Activated T-cell treated with anti-CD3 and anti-CD28 coated beads, Interleukin-2, amount 50 U/mL, for 1 hour (primary cell): Measurements from ENCODE around the gene ZNF385D.
"Not testable (repeated sequence)": the region's sequence is repeated elsewhere in the genome, so short reads cannot be mapped to it uniquely, and the experiment has no call there.

ENCODE experiments used
- DNase-seq: peaks from one replicate; pipeline ENCODE4 v3.0.0-alpha.2; 2020

The ZNF385D gene

GRCh38 chr3:21502656-21503055 is 248.4 kb downstream of the ZNF385D start:
- no peak for DNase-seq

- DNase-seq, result no peak
Observed at GRCh38 chr3:21500834-21501233, 250.2 kb downstream of the ZNF385D start.

GRCh38 chr3:21490671-21491070 is 260.3 kb downstream of the ZNF385D start:
- DNase-seq, result not testable (repeated sequence)

- DNase-seq, result no peak
Observed at GRCh38 chr3:21487520-21487919, 263.5 kb downstream of the ZNF385D start.

- not testable (repeated sequence) for DNase-seq
Observed at GRCh38 chr3:21486024-21486935, 264.7 kb downstream of the ZNF385D start.

GRCh38 chr3:21484828-21485144 is 266.2 kb downstream of the ZNF385D start:
- no peak for DNase-seq

GRCh38 chr3:21484057-21484827 is 266.8 kb downstream of the ZNF385D start:
- DNase-seq, result no peak

GRCh38 chr3:21481991-21482390 is 269.0 kb downstream of the ZNF385D start:
- no peak for DNase-seq

GRCh38 chr3:21477541-21478288 is 273.3 kb downstream of the ZNF385D start:
- DNase-seq, result no peak

GRCh38 chr3:21466476-21466875 is 284.5 kb downstream of the ZNF385D start:
- no peak for DNase-seq

- no peak for DNase-seq
Observed at GRCh38 chr3:21464746-21465145, 286.3 kb downstream of the ZNF385D start.

- no peak for DNase-seq
Observed at GRCh38 chr3:21463319-21463718, 287.7 kb downstream of the ZNF385D start.

GRCh38 chr3:21462141-21462540 is 288.9 kb downstream of the ZNF385D start:
- DNase-seq, result no peak

GRCh38 chr3:21457084-21457483 is 293.9 kb downstream of the ZNF385D start:
- DNase-seq, result no peak

- DNase-seq, result no peak
Observed at GRCh38 chr3:21449738-21450137, 301.3 kb downstream of the ZNF385D start.

GRCh38 chr3:21447476-21448151 is 303.4 kb downstream of the ZNF385D start:
- no peak for DNase-seq

- no peak for DNase-seq
Observed at GRCh38 chr3:21446945-21447475, 304.0 kb downstream of the ZNF385D start.

- no peak for DNase-seq
Observed at GRCh38 chr3:21446027-21446426, 305.0 kb downstream of the ZNF385D start.

GRCh38 chr3:21441821-21442220 is 309.2 kb downstream of the ZNF385D start:
- DNase-seq, result no peak

GRCh38 chr3:21436835-21437234 is 314.2 kb downstream of the ZNF385D start:
- no peak for DNase-seq

- no peak for DNase-seq
Observed at GRCh38 chr3:21435871-21436270, 315.1 kb downstream of the ZNF385D start.

- no peak for DNase-seq
Observed at GRCh38 chr3:21434310-21434709, 316.7 kb downstream of the ZNF385D start.

- no peak for DNase-seq
Observed at GRCh38 chr3:21433751-21434150, 317.3 kb downstream of the ZNF385D start.
